ENCODE results near the gene BLVRB. TPM values are rescaled to one million over a fixed set of nuclear protein-coding genes. Genes with fewer than 3 reads are reported as not detected.

BLVRB gene
- total and polyA plus RNA-seq, 2 of the 8 experiments (the other 6 are each of a cell fraction or from before 2014, with no cell fraction given) = 28.7 to 182 TPM

DNA sequence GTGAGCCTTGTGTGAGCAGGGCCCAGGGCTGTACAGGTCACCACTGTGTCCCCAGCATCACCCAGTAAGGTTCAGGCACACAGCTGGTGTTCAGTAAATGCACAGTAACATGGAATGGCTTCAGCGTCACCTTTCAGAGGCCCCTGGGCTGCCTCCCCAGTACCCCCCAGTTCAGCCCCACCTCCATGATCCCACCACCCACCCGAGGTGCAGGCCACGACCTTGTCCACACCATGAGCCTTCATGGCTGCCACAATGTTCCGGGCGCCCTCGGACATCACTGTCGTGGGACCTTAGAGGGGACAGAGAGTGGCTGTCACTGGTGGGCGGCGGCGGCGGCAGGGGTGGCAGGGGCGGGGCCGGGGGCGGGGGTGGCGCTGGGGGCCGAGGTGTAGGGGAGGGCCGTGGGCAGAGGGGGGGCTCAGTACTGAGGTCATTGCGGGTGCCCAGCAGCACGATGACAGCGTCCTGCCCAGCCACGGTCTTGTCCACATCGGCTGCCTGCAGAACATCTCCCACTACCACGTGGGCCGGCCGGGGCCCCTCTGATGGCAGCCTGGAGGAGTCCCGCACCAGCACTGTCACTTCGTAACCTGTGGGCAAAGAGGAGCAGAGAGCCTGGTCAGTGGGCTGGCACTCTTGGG lies 7.5 kb downstream of the BLVRB start (continued):
- TF ChIP-seq SIRT6 (IDR thresholded peaks at IDR 0.05; ENCODE audit: low read length) (no peak), HDAC2 (IDR thresholded peaks at IDR 0.05; ENCODE audit: borderline replicate concordance in 1 of 2, low read depth in 2 of 2, low read length in 2 of 2) (no peak), KDM1A (IDR thresholded peaks at IDR 0.05; ENCODE audit: borderline replicate concordance, low read length) (no peak)

Data from H1 (cell line).